Measurements from ENCODE around the gene ADCK2. TPM values are rescaled to one million over a fixed set of nuclear protein-coding genes. Genes with fewer than 3 reads are reported as not detected.

The ADCK2 gene
- total RNA-seq, 1 experiment from 2014 or later: 7.5 TPM

DNA sequence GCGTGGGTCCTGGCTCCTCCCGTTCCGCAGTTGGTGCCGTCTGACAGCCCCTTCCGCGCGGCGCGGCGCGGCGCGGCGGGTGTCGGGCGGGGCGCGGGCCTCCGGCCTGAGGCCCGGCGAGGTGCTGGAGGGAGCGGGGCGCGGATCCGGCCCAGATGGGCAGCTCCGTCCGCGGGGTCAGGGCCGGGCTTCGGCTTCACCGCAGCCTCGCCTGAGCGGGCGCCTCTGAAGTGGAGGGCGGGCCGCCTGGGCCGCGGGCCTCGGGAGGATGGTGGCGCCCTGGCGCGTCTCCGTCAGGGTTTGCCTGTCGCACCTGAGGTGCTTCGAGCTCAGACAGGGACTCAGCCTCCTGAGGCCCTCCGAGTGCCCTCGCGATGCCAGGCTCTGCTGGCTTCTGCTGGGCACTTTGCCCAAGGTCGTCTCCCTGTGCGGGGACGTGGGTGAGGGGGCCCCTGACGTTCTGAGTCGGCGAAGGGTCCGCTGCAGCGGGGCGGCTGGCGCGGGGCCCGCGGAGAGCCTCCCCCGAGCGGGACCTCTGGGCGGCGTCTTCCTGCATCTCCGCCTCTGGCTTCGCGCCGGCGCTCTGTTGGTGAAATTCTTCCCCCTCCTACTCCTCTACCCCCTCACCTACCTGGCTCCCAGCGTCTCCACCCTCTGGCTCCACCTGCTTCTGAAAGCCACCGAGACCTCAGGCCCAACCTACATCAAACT, 473 bp downstream of the ADCK2 start:
- TF ChIP-seq CTCF (conservative IDR thresholded peaks at IDR 0.05; ENCODE audit: low read depth, low read length): no peak
- TF ChIP-seq EZH2 (IDR thresholded peaks at IDR 0.05; ENCODE audit: borderline replicate concordance, low read depth, low read length, poor library complexity, severe bottlenecking): no peak
- peak; percentile 31 for DNase-seq (ENCODE audit: low spot score)
- BruUV-seq (replicated peaks): no TSS peak
- Histone ChIP-seq H3K4me3 (ENCODE audit: low read depth, low read length, poor library complexity, severe bottlenecking) (peak overlapping the region; percentile 77), H3K9me3 (ENCODE audit: low read depth, low read length, poor library complexity, severe bottlenecking) (no peaks in the 10 kb centered on the region), H3K36me3 (ENCODE audit: insufficient read depth, low read length, poor library complexity, severe bottlenecking) (no peaks in the 10 kb centered on the region), H3K27me3 (replicated peaks; ENCODE audit: insufficient read depth, low read depth, low read length, poor library complexity) (no peaks in the 10 kb centered on the region), H3K27ac (ENCODE audit: low read depth, low read length, poor library complexity, severe bottlenecking) (peak overlapping the region; percentile 67), H3K4me1 (ENCODE audit: insufficient read depth, low read length, poor library complexity, severe bottlenecking) (peaks cover 12% of the 10 kb centered on the region)
- POLR2A ChIA-PET (ENCODE audit: low non-redundant PET): no interaction called here
- intact Hi-C loops (cut with micrococcal nuclease; ENCODE audit: unreplicated experiment): no loop called here
- CTCF ChIA-PET: interaction anchor here (0.7 kb wide), 1 partner anchor 25 kb away, joined by 3 read pairs; no protein-coding TSS in a partner anchor

GRCh38 chr7:140673774-140674155, 1.0 kb downstream of the ADCK2 start:
- intact Hi-C loops (cut with micrococcal nuclease; ENCODE audit: unreplicated experiment): no loop called here
- Histone ChIP-seq H3K9me3 (ENCODE audit: low read depth, low read length, poor library complexity, severe bottlenecking) (no peaks in the 10 kb centered on the region), H3K27ac (ENCODE audit: low read depth, low read length, poor library complexity, severe bottlenecking) (no peak overlapping the region), H3K27me3 (replicated peaks; ENCODE audit: insufficient read depth, low read depth, low read length, poor library complexity) (no peaks in the 10 kb centered on the region), H3K36me3 (ENCODE audit: insufficient read depth, low read length, poor library complexity, severe bottlenecking) (no peaks in the 10 kb centered on the region), H3K4me3 (ENCODE audit: low read depth, low read length, poor library complexity, severe bottlenecking) (peak overlapping the region; percentile 77), H3K4me1 (ENCODE audit: insufficient read depth, low read length, poor library complexity, severe bottlenecking) (peaks cover 12% of the 10 kb centered on the region)
- no TSS peak for BruUV-seq (replicated peaks)
- POLR2A ChIA-PET (ENCODE audit: low non-redundant PET): no interaction called here
- no peak for DNase-seq (ENCODE audit: low spot score)
- CTCF ChIA-PET: interaction anchor here (0.7 kb wide), 2 partner anchors 25 to 50 kb away, joined by 3 read pairs; no protein-coding TSS in a partner anchor
- TF ChIP-seq CTCF (conservative IDR thresholded peaks at IDR 0.05; ENCODE audit: low read depth, low read length): no peak
- TF ChIP-seq EZH2 (IDR thresholded peaks at IDR 0.05; ENCODE audit: borderline replicate concordance, low read depth, low read length, poor library complexity, severe bottlenecking): no peak

DNA sequence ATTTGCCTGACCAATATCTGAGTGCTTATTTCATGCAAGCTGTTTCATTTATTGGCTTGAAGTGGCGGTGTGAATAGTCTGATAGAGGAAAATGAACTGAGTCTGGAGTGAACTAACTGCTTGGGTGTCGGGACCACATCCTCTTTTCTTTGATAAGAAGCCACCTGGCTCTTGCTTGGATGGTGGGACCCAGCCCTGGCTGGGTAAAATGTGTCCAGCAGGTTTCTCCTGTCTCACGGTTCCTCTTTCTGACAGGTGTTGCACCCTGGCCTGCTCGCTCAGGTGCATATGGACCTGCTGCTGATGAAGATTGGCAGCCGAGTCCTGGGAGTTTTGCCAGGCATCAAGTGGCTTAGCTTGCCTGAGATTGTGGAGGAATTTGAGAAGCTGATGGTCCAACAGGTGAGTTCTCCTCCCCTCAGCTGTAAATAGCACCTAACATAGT, 1.6 kb downstream of the ADCK2 start:
- H3K27ac ChIP-seq (ENCODE audit: low read depth, low read length, poor library complexity, severe bottlenecking): no peak overlapping the region
- no peak overlapping the region for H3K4me3 ChIP-seq (ENCODE audit: low read depth, low read length, poor library complexity, severe bottlenecking)
- intact Hi-C loops (cut with micrococcal nuclease; ENCODE audit: unreplicated experiment): no loop called here
- CTCF ChIA-PET: interaction anchor here (0.7 to 0.9 kb wide), 2 partner anchors 50 to 52 kb away, joined by 3 read pairs; no protein-coding TSS in a partner anchor
- H3K4me1 ChIP-seq (ENCODE audit: insufficient read depth, low read length, poor library complexity, severe bottlenecking): peaks cover 12% of the 10 kb centered on the region
- no TSS peak for BruUV-seq (replicated peaks)
- no peaks in the 10 kb centered on the region for H3K9me3 ChIP-seq (ENCODE audit: low read depth, low read length, poor library complexity, severe bottlenecking)
- H3K36me3 ChIP-seq (ENCODE audit: insufficient read depth, low read length, poor library complexity, severe bottlenecking): no peaks in the 10 kb centered on the region
- H3K27me3 ChIP-seq (replicated peaks; ENCODE audit: insufficient read depth, low read depth, low read length, poor library complexity): no peaks in the 10 kb centered on the region
- POLR2A ChIA-PET (ENCODE audit: low non-redundant PET): no interaction called here
- no peak for DNase-seq (ENCODE audit: low spot score)
- TF ChIP-seq CTCF (conservative IDR thresholded peaks at IDR 0.05; ENCODE audit: low read depth, low read length) (no peak), EZH2 (IDR thresholded peaks at IDR 0.05; ENCODE audit: borderline replicate concordance, low read depth, low read length, poor library complexity, severe bottlenecking) (no peak)

Measured in A673 (cell line).